Measurements from ENCODE around the gene PDGFA. TPM values are rescaled to one million over a fixed set of nuclear protein-coding genes. Genes with fewer than 3 reads are reported as not detected.

The PDGFA gene
- total RNA-seq, 2 donors from 2014 or later, result 175 to 219 TPM

GRCh38 chr7:485188-486081 lies 34.2 kb downstream of the PDGFA start:
- ATAC-seq (ENCODE audit: insufficient number of reproducible peaks, low FRiP score, low read depth) (no peak), DNase-seq (ENCODE audit: low spot score) (no peak)
- no peaks in the 10 kb centered on the region for H3K9me3 ChIP-seq
- TF ChIP-seq CTCF (IDR thresholded peaks at IDR 0.05), result no peak
- H3K27ac ChIP-seq, result no peak overlapping the region
- no peaks in the 10 kb centered on the region for H3K27me3 ChIP-seq (replicated peaks; ENCODE audit: insufficient read depth)
- no peak overlapping the region for H3K4me3 ChIP-seq
- H3K36me3 ChIP-seq, result no peaks in the 10 kb centered on the region
- peaks cover 2 to 11% of the 10 kb centered on the region in 2 donors for H3K4me1 ChIP-seq (ENCODE audit: control insufficient read depth in 1 of 2, low read depth in 2 of 2)

- no peaks in the 10 kb centered on the region for H3K36me3 ChIP-seq
- H3K27me3 ChIP-seq (replicated peaks; ENCODE audit: insufficient read depth), result no peaks in the 10 kb centered on the region
- no peak overlapping the region for H3K4me3 ChIP-seq
- ATAC-seq (ENCODE audit: insufficient number of reproducible peaks, low FRiP score, low read depth) (no peak), DNase-seq (ENCODE audit: low spot score) (no peak)
- H3K27ac ChIP-seq, result no peak overlapping the region
- TF ChIP-seq CTCF (IDR thresholded peaks at IDR 0.05), result no peak
- no peaks in the 10 kb centered on the region for H3K9me3 ChIP-seq
- H3K4me1 ChIP-seq (ENCODE audit: control insufficient read depth in 1 of 2, low read depth in 2 of 2), result peaks cover 2 to 11% of the 10 kb centered on the region in 2 donors
These were observed 35.1 kb downstream of the PDGFA start for GRCh38 chr7:484356-485101.

GRCh38 chr7:483656-484355 lies 35.8 kb downstream of the PDGFA start:
- Histone ChIP-seq H3K27ac (no peak overlapping the region), H3K36me3 (no peaks in the 10 kb centered on the region), H3K9me3 (no peaks in the 10 kb centered on the region), H3K27me3 (replicated peaks; ENCODE audit: insufficient read depth) (no peaks in the 10 kb centered on the region), H3K4me1 (ENCODE audit: control insufficient read depth in 1 of 2, low read depth in 2 of 2) (peaks cover 2 to 11% of the 10 kb centered on the region in 2 donors), H3K4me3 (no peak overlapping the region)
- no peak for ATAC-seq (ENCODE audit: insufficient number of reproducible peaks, low FRiP score, low read depth)
- no peak for DNase-seq (ENCODE audit: low spot score)
- no peak for TF ChIP-seq CTCF (IDR thresholded peaks at IDR 0.05)

GRCh38 chr7:482521-483083 lies 37.0 kb downstream of the PDGFA start:
- DNase-seq (ENCODE audit: low spot score), result no peak

More at GRCh38 chr7:482521-483083, 37.0 kb downstream of the PDGFA start:
- no peak for ATAC-seq (ENCODE audit: insufficient number of reproducible peaks, low FRiP score, low read depth)
- Histone ChIP-seq H3K4me1 (ENCODE audit: control insufficient read depth in 1 of 2, low read depth in 2 of 2) (peaks cover 0 to under 1% of the 10 kb centered on the region in 2 donors), H3K4me3 (no peak overlapping the region), H3K27ac (no peak overlapping the region), H3K36me3 (no peaks in the 10 kb centered on the region), H3K9me3 (no peaks in the 10 kb centered on the region), H3K27me3 (replicated peaks; ENCODE audit: insufficient read depth) (no peaks in the 10 kb centered on the region)
- no peak for TF ChIP-seq CTCF (IDR thresholded peaks at IDR 0.05)
